GM12872 (cell line): Measurements from ENCODE around the gene PPP3R1.

Experiments
- TF ChIP-seq, protein P1 (sequence below): IDR thresholded peaks from 3 replicates; pipeline ENCODE4 v1.5.1; 2011; ENCODE audit warnings: low read depth, mild to moderate bottlenecking, low read length, moderate library complexity; ENCODE audit not compliant: insufficient read depth

Gene PPP3R1

DNA sequence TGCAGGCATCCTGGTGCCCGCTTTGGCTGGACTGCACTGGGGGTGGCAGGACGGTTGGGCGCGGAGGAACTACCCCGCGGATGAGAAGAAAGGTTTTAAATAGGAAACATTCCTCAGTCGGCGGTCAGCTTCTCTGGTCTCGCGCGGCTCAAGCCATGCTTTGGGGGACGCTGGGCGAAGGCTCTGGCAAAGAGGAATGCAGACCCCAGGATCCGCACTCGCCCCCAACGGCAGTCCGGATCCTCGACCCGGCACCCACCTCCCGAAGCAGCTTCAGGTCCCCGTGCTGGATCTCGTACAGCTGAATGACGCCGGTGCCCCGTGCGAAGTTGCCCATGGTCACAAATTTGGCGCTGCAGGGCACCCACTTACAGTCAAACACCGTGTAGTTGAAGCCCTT lies 95.3 kb downstream of the PPP3R1 start:
- TF ChIP-seq, protein P1, sequence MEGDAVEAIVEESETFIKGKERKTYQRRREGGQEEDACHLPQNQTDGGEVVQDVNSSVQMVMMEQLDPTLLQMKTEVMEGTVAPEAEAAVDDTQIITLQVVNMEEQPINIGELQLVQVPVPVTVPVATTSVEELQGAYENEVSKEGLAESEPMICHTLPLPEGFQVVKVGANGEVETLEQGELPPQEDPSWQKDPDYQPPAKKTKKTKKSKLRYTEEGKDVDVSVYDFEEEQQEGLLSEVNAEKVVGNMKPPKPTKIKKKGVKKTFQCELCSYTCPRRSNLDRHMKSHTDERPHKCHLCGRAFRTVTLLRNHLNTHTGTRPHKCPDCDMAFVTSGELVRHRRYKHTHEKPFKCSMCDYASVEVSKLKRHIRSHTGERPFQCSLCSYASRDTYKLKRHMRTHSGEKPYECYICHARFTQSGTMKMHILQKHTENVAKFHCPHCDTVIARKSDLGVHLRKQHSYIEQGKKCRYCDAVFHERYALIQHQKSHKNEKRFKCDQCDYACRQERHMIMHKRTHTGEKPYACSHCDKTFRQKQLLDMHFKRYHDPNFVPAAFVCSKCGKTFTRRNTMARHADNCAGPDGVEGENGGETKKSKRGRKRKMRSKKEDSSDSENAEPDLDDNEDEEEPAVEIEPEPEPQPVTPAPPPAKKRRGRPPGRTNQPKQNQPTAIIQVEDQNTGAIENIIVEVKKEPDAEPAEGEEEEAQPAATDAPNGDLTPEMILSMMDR, result no peak

DNA sequence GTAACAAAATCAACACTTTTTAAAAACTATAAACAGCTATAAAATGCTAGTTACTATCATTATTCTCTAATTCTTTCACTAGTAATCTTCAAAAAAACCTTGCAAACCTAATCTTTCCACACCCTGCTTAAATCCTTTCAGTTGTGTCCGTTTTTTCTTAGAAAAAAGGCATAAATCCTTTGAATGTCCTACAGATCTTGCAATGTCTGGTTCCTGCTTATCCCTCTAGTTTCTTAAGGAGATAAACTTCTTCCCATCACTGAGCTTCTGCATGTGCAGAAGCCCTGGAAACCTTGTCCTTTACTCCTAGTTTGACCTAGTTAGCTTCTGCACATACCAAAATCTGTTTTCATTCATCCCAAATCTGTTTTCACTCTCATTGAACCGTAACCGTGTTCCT lies 95.9 kb downstream of the PPP3R1 start:
- TF ChIP-seq, protein P1, result no peak

DNA sequence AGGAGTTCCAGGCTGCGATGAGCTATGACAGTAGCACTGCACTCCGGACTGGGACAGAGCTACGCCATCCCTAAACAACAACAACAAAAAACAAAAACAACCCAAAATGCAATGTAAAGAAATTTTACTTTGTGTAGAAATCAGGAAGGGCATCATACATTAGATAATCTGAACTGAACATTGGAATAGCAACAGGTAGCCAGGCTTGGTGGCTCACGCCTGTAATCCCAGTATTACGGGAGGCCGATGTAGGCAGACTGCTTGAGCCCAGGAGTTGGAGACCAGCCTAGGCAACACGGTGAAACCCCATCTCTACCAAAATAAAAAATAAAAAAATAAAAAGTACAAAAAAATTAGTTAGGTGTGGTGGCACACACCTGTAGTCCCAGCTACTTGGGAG lies 96.7 kb downstream of the PPP3R1 start:
- TF ChIP-seq, protein P1, result no peak

DNA sequence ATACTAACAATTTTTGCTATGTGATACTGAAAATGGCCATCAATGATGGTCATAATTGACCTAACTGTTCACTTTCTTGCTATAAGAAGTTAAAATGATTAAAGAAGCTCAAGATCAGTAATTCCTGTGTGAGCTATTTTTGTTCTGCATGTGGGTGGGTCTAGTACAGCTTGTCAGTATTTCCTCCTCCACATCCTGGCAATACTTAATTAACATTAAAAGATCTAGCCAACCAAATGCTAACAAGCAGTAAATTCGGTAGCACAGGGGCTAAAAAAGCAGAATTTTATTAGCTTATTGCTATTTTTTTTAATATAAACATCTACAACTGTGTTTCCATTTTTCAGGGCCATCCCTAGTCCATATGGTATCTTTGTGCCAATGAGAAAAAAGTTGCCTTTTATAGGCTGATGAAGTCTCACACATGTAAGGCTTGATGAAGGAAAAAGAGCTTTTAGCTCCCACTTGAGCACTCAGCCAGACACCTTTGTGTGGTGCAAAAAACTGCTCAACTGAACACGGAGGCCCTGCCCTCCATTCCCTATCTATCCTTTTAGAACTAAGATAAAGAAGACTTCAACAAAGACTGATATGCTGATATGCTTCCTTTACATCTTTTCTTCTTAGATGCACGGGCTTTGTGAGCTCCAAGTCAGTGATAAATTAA lies 99.5 kb downstream of the PPP3R1 start:
- TF ChIP-seq, protein P1, result no peak

DNA sequence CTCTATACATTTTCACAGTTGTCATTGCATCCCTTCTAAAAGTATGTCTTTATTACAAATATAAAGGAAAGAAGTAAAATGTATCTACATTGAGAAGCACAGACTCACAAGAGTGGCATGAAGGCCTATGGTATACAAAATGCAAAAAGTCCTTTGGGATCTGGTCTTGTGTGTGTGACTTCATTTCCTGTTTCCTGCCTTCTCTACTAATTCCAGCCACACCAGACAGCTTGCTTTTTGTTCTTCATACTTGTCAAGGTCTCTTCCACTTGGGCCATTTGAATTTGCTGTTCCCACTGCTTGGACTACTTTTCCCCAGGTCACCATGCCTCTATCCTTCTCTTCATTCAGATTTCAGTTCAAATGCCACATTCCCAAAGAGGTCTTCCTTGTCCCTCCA lies 101.3 kb downstream of the PPP3R1 start:
- TF ChIP-seq, protein P1, result no peak

DNA sequence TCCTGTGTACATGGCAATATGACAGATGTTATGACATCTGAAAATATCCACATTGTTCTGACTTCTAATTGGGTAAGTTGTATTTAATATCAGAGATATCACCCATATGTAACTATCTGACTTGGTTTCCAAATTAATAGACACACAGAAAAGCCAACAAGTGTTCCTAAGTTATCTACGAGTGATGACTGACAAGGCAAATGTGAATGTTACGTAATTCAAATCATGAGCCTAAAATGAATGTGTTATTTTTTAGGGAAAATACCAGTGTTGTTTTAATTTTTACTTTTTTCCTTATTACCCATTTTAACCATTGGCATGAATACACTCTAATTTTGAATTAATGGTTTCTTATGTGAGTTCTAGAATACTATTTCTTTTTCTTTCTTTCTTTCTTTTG lies 110.5 kb downstream of the PPP3R1 start:
- TF ChIP-seq, protein P1, result no peak

DNA sequence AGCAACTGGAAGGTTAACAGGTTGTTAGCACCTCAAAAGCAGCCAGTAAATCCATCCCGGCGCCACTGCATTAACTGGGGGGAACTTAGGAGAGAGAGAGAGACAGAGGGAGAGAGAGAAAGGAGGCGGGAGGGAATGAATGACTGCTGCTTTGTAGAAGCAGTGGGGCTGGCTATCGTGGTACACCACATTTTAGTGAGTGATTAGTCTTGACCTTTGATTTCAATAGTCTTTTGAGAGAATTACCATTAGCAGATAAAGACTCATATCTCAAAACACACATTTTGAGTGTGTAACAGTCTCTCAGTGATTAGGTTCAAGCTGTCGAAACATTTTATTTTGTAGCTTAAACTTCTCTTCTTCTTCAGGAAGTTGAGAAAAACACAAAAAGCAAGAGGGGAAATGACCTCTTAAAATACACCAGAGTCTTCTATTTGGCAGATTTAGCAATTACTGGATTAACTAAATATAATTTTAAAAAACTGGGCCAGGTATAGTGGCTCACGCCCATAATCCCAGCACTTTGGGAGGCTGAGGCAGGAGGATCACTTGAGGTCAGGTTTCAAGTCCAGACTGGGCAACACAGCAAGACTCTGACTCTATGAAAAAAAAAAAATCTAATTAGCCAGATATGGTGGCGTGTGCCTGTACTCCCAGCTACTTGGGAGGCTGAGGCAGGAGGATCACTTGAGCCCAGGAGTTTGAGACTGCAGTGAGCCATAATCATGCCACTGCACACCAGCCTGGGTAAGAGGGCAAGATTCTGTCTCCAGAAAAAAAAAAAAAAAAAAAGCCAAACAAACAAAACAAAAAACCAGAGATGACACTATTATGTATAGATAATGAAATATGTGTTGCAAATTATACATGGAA lies 116.6 kb downstream of the PPP3R1 start:
- TF ChIP-seq, protein P1, result no peak
